Stimulated activated CD8-positive, alpha-beta memory T cell treated with anti-CD3 and anti-CD28 coated beads, Interleukin-15, amount 100 ng/mL, for 4 hours (primary cell): ENCODE data around the gene HTR4.

Source experiments
- DNase-seq, 2 donors: peaks; one replicate each; pipeline ENCODE4 v3.0.0-alpha.2; 2020; ENCODE audit warnings: low read depth in 2 of 2

The HTR4 gene

GRCh38 chr5:148663509-148663908 lies 9.2 kb upstream of the HTR4 start:
- no peak for DNase-seq

GRCh38 chr5:148660346-148660660 lies 6.0 kb upstream of the HTR4 start:
- no peak for DNase-seq

- DNase-seq, result no peak
Measured at GRCh38 chr5:148659641-148660345, 5.5 kb upstream of the HTR4 start.

DNA sequence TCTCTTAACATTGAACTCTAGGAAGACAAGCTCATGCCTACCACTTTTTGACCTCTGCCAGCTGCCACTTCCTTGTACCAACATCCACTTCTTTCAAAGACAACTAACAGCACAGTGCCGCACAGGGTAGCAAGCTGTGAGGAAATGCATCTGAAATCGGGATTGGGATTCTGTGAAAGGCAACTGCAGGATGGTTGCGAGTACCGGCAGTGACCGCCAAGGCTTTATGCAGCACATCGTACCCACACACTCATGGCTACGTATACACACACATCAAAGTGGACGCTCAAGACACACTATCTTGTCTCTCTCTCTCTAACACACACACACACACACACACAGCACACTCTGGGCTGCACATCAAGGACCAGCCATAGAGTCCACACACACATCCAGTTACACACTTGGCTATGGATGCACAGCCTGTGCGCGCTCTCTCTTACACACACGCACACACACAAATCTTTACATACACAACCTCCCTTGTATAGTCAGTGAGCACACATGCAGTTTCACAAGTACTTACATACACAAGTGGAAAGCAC lies 964 bp downstream of the HTR4 start:
- no peak for DNase-seq

GRCh38 chr5:148651528-148651927 lies 2.8 kb downstream of the HTR4 start:
- DNase-seq, result no peak

DNA sequence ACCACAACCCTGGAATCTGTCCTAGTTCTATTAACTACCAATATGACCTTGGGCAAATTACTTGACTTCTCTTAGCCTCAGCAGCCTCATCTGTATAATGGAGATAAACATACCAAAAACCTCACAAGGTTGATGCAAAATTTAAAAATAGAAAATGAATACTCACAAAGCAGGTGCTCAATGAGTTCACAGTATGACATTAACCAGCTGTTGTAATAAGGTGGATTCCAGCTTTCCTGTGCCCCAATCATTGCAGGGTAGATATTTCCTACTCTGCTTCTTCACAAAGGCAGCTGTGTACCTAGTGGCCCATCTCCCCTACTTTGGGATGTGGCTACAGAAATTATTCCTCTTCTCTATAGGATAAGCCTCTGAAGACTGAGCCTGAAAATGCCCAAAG lies 8.8 kb downstream of the HTR4 start:
- no peak for DNase-seq

GRCh38 chr5:148641735-148642134 lies 12.6 kb downstream of the HTR4 start:
- DNase-seq, result no peak

DNA sequence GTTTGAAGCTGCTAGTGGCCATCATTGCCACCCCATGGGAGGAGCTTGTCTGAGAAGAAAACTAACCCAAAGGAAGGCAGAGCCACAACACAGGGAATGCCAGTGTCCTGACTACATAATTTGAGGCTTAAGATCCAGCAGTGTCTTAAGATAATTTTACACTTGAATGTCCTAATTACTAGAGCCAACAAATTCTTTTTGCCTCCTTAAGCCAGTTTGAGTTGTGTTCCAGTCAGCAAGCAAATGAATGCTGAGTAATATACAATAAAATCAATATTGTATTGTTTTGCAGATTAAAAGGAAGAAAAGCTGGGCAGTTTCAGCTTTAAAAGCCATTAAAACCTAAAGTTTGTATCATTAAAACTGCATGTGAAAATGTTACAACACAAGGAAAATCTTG lies 13.9 kb downstream of the HTR4 start:
- DNase-seq, result no peak

- no peak for DNase-seq
Measured at GRCh38 chr5:148639081-148639480, 15.2 kb downstream of the HTR4 start.

- DNase-seq, result no peak
Measured at GRCh38 chr5:148636353-148636752, 18.0 kb downstream of the HTR4 start.

DNA sequence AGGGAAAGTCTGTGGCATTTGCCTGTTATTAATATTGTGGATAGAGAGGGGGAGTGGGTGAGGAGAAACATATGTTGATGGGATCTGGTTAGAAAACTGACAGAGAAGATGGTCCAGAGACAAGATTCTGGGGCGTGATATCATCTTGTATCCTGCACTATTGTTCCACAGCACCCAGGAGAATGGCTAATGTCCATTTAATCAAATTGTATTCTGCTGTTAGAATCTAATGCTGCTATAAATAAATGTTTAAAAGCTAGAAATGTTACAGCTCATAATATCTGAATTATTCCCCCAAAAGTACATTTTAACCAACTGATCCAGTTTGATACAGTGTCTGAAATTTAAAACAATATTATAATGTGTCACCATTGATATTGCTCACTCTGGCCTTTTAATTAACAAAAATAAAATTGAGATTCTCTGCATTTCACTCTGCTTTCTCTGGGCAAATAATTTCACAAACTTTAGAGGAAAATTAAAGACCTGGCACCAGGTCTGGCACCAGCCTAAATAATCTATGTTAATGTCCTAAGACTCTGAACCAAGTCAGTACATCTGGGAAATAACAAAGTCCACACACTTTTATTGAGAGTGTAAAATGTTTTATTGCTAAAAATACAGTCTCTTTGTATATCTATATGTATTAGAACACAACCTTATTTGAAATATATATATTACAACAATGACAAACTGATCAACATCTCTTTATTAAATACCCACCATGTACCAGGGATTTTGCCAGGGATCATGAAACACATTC lies 18.8 kb downstream of the HTR4 start:
- DNase-seq, result no peak

DNA sequence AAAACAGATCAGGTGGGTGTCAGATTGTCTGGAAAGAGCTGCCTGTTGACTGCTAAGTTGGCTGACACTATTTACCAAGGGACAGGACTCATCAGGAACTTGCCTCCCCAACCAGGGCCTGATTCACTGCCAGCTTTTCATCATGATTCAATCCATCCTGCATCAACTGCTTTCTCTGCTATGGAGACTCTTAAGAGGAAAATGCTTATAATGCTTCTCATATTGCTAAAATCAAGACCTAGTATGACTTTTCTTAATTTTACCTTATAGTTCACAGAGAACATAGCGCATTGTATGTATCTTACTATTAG lies 21.3 kb downstream of the HTR4 start:
- DNase-seq, result no peak

GRCh38 chr5:148632255-148633066 lies 21.9 kb downstream of the HTR4 start:
- DNase-seq, result no peak

DNA sequence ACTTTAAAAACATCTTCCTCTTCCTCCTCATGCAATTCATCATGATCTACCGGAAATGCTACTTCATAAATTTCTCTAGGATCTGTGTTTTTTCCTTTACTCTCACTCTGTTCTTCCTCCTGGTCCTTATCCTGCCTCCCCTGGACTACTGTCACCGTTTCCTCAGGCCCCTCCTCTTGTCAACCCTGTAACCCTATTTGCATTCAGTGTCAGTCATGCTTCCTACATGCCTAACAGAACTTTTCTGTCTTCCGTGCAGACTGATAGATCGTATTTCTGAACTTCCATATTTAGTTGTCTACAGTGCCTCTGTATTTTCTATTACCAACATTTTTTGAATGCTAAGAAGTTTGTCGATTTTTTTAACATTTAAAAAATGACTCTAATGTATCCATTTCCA lies 27.3 kb downstream of the HTR4 start:
- DNase-seq, result no peak

GRCh38 chr5:148626081-148626613 lies 28.2 kb downstream of the HTR4 start:
- DNase-seq, result no peak

- DNase-seq, result no peak
Measured at GRCh38 chr5:148625250-148625649, 29.1 kb downstream of the HTR4 start.

GRCh38 chr5:148623741-148624140 lies 30.6 kb downstream of the HTR4 start:
- no peak for DNase-seq

GRCh38 chr5:148623101-148623500 lies 31.2 kb downstream of the HTR4 start:
- DNase-seq, result no peak

GRCh38 chr5:148620696-148621095 lies 33.6 kb downstream of the HTR4 start:
- DNase-seq, result no peak

DNA sequence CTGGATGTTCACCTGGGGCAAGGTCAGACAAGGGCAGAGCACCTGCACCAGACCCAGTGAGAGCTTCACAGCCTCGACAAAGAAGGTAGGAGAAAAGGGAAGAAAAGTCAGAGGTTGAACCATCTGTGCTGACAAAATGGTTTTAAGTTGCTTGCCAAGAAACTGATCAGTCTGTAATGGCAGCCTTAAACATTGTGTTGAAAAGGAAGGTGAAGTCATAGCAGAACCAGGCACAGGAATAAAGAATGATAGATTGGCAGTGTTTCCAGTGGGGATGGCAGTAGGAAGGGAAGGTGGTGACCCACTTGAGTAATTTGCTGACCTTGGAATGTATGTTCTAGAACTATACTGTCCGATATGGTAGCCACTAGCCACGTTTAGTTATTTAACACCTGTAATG lies 34.2 kb downstream of the HTR4 start:
- DNase-seq, result no peak

DNA sequence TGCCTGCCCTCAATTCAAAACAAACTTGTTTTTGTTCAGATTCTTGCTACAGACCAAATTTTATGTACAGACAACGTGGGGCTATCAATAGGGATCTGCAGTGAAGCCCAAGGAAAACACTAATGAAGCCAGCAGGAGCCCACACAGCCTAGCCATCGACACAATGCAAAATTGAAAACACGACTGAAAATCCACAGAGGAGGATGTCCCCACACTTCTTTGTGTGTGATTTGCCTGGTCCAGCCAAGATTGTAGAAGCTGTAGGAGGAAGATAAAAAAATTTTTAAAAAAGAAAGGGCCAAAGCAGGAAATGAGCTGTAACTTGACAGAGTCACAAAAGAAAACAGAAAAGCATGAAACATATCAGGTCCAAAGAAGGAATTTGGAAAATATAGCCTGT lies 34.8 kb downstream of the HTR4 start:
- DNase-seq, result no peak

- DNase-seq, result no peak
Measured at GRCh38 chr5:148615644-148616275, 38.6 kb downstream of the HTR4 start.
